ENCODE measurements around the gene TMTC2.

DNA sequence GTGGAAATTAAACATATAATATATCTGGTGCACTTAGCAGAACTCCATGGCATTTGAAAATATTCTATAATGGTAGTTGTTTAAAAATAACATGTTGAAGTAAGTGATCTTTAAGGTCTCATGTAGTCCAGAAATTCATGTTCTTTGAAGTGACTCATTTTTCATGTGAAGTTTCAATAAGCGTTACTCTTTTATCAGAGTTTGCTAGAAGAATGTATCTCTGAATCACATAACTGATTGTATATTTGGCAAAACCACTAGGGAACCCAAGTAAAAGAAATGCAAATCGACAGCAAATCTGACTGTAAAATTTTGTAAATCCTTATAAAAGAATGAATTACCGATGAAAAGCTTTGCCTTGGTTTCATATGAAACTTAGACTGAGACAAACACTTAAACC lies 463.3 kb downstream of the TMTC2 start:
- TF ChIP-seq GATA3 (IDR thresholded peaks at IDR 0.05; ENCODE audit: low read depth, low read length) (no peak), GATA2 (IDR thresholded peaks at IDR 0.05; ENCODE audit: low read depth, low read length) (no peak)
